DMS153 (cell line): ENCODE data around the gene IMPA2.
"Not testable (repeated sequence)": the region's sequence is repeated elsewhere in the genome, so short reads cannot be mapped to it uniquely, and the experiment has no call there.

ENCODE experiments used
- DNase-seq: peaks from one replicate; lab custom pipeline; 2025; lab: John Stamatoyannopoulos, UW

Gene IMPA2

GRCh38 chr18:11981192-11981542 is at the start of gene IMPA2:
IMPA2 (plus strand) TSS chr18:11981507; CDS start chr18:11981670, 163 bp downstream.
- no peak for DNase-seq

GRCh38 chr18:11932393-11932792 is 48.9 kb upstream of the IMPA2 start:
- no peak for DNase-seq

GRCh38 chr18:11937874-11938478 is 43.3 kb upstream of the IMPA2 start:
- DNase-seq = no peak

GRCh38 chr18:11940956-11941355 is 40.4 kb upstream of the IMPA2 start:
- no peak for DNase-seq

- no peak for DNase-seq
Observed at GRCh38 chr18:11943551-11943950, 37.8 kb upstream of the IMPA2 start.

- no peak for DNase-seq
Observed at GRCh38 chr18:11944252-11944651, 37.1 kb upstream of the IMPA2 start.

GRCh38 chr18:11944786-11945185 is 36.5 kb upstream of the IMPA2 start:
- no peak for DNase-seq

- not testable (repeated sequence) for DNase-seq
Observed at GRCh38 chr18:11945834-11946659, 35.3 kb upstream of the IMPA2 start.

GRCh38 chr18:11946756-11947155 is 34.6 kb upstream of the IMPA2 start:
- no peak for DNase-seq

- peak; percentile 39 for DNase-seq
Observed at GRCh38 chr18:11947214-11948191, 33.8 kb upstream of the IMPA2 start.

GRCh38 chr18:11948852-11949523 is 32.3 kb upstream of the IMPA2 start:
- DNase-seq = no peak

- DNase-seq = peak; percentile 55
Observed at GRCh38 chr18:11950824-11951223, 30.5 kb upstream of the IMPA2 start.

- DNase-seq = no peak
Observed at GRCh38 chr18:11951390-11951851, 29.9 kb upstream of the IMPA2 start.

GRCh38 chr18:11953113-11953512 is 28.2 kb upstream of the IMPA2 start:
- no peak for DNase-seq

GRCh38 chr18:11955239-11956029 is 25.9 kb upstream of the IMPA2 start:
- DNase-seq = no peak

- no peak for DNase-seq
Observed at GRCh38 chr18:11956371-11957308, 24.7 kb upstream of the IMPA2 start.

- DNase-seq = no peak
Observed at GRCh38 chr18:11957636-11958035, 23.7 kb upstream of the IMPA2 start.

GRCh38 chr18:11959651-11960050 is 21.7 kb upstream of the IMPA2 start:
- not testable (repeated sequence) for DNase-seq

- DNase-seq = no peak
Observed at GRCh38 chr18:11960743-11961380, 20.4 kb upstream of the IMPA2 start.
